Measurements from ENCODE around the gene ART1.
"Not testable (repeated sequence)": the region's sequence is repeated elsewhere in the genome, so short reads cannot be mapped to it uniquely, and the experiment has no call there.

ART1 gene

GRCh38 chr11:3657331-3657730 is 12.4 kb downstream of the ART1 start:
- not testable (repeated sequence) for H3K27me3 ChIP-seq (ENCODE audit: low read depth, low read length); H3K4me3 ChIP-seq (ENCODE audit: low read depth in 1 of 2, low read length in 2 of 2); H3K4me1 ChIP-seq (ENCODE audit: control insufficient read depth in 1 of 2, insufficient read depth in 2 of 2, low read length in 2 of 2); H3K9me3 ChIP-seq (ENCODE audit: control insufficient read depth in 1 of 2, low read length in 2 of 2); H3K36me3 ChIP-seq (ENCODE audit: control insufficient read depth in 1 of 2, insufficient read depth in 2 of 2, low read length in 2 of 2); H3K27ac ChIP-seq (ENCODE audit: low read length)

GRCh38 chr11:3658252-3658651 is 13.3 kb downstream of the ART1 start:
- Histone ChIP-seq H3K27me3 (ENCODE audit: low read depth, low read length) (no peaks in the 10 kb centered on the region), H3K36me3 (ENCODE audit: control insufficient read depth in 1 of 2, insufficient read depth in 2 of 2, low read length in 2 of 2) (no peaks in the 10 kb centered on the region), H3K4me1 (ENCODE audit: control insufficient read depth in 1 of 2, insufficient read depth in 2 of 2, low read length in 2 of 2) (no peaks in the 10 kb centered on the region), H3K4me3 (ENCODE audit: low read depth in 1 of 2, low read length in 2 of 2) (no peak overlapping the region), H3K27ac (ENCODE audit: low read length) (no peak overlapping the region), H3K9me3 (ENCODE audit: control insufficient read depth in 1 of 2, low read length in 2 of 2) (no peaks in the 10 kb centered on the region)

GRCh38 chr11:3659595-3660515 is 14.9 kb downstream of the ART1 start:
- H3K9me3 ChIP-seq (ENCODE audit: control insufficient read depth in 1 of 2, low read length in 2 of 2): no peaks in the 10 kb centered on the region
- peaks cover 0 to 8% of the 10 kb centered on the region in 2 donors for H3K36me3 ChIP-seq (ENCODE audit: control insufficient read depth in 1 of 2, insufficient read depth in 2 of 2, low read length in 2 of 2)
- H3K4me1 ChIP-seq (ENCODE audit: control insufficient read depth in 1 of 2, insufficient read depth in 2 of 2, low read length in 2 of 2): no peaks in the 10 kb centered on the region
- no peak overlapping the region for H3K4me3 ChIP-seq (ENCODE audit: low read depth in 1 of 2, low read length in 2 of 2)
- H3K27me3 ChIP-seq (ENCODE audit: low read depth, low read length): no peaks in the 10 kb centered on the region
- H3K27ac ChIP-seq (ENCODE audit: low read length): no peak overlapping the region

GRCh38 chr11:3660960-3661359 is 16.0 kb downstream of the ART1 start:
- Histone ChIP-seq H3K9me3 (ENCODE audit: control insufficient read depth in 1 of 2, low read length in 2 of 2) (no peaks in the 10 kb centered on the region), H3K36me3 (ENCODE audit: control insufficient read depth in 1 of 2, insufficient read depth in 2 of 2, low read length in 2 of 2) (peaks cover 0 to 19% of the 10 kb centered on the region in 2 donors), H3K4me1 (ENCODE audit: control insufficient read depth in 1 of 2, insufficient read depth in 2 of 2, low read length in 2 of 2) (no peaks in the 10 kb centered on the region), H3K4me3 (ENCODE audit: low read depth in 1 of 2, low read length in 2 of 2) (no peak overlapping the region), H3K27me3 (ENCODE audit: low read depth, low read length) (no peaks in the 10 kb centered on the region), H3K27ac (ENCODE audit: low read length) (no peak overlapping the region)

- H3K9me3 ChIP-seq (ENCODE audit: control insufficient read depth in 1 of 2, low read length in 2 of 2): no peaks in the 10 kb centered on the region
- no peak overlapping the region for H3K4me3 ChIP-seq (ENCODE audit: low read depth in 1 of 2, low read length in 2 of 2)
- peaks cover 0 to 38% of the 10 kb centered on the region in 2 donors for H3K36me3 ChIP-seq (ENCODE audit: control insufficient read depth in 1 of 2, insufficient read depth in 2 of 2, low read length in 2 of 2)
- no peak overlapping the region for H3K27ac ChIP-seq (ENCODE audit: low read length)
- no peaks in the 10 kb centered on the region for H3K4me1 ChIP-seq (ENCODE audit: control insufficient read depth in 1 of 2, insufficient read depth in 2 of 2, low read length in 2 of 2)
- H3K27me3 ChIP-seq (ENCODE audit: low read depth, low read length): no peaks in the 10 kb centered on the region
Observed at GRCh38 chr11:3662856-3663255, 17.9 kb downstream of the ART1 start.

- H3K4me3 ChIP-seq (ENCODE audit: low read depth in 1 of 2, low read length in 2 of 2): no peak overlapping the region
- H3K36me3 ChIP-seq (ENCODE audit: control insufficient read depth in 1 of 2, insufficient read depth in 2 of 2, low read length in 2 of 2): peaks cover 5 to 50% of the 10 kb centered on the region in 2 donors
- no peaks in the 10 kb centered on the region for H3K9me3 ChIP-seq (ENCODE audit: control insufficient read depth in 1 of 2, low read length in 2 of 2)
- H3K27ac ChIP-seq (ENCODE audit: low read length): no peak overlapping the region
- no peaks in the 10 kb centered on the region for H3K27me3 ChIP-seq (ENCODE audit: low read depth, low read length)
- H3K4me1 ChIP-seq (ENCODE audit: control insufficient read depth in 1 of 2, insufficient read depth in 2 of 2, low read length in 2 of 2): no peaks in the 10 kb centered on the region
Observed at GRCh38 chr11:3664032-3664630, 19.2 kb downstream of the ART1 start.

GRCh38 chr11:3665336-3666022 is 20.6 kb downstream of the ART1 start:
- no peak overlapping the region for H3K27ac ChIP-seq (ENCODE audit: low read length)
- H3K36me3 ChIP-seq (ENCODE audit: control insufficient read depth in 1 of 2, insufficient read depth in 2 of 2, low read length in 2 of 2): peaks cover 8 to 62% of the 10 kb centered on the region in 2 donors
- H3K4me3 ChIP-seq (ENCODE audit: low read depth in 1 of 2, low read length in 2 of 2): no peak overlapping the region
- no peaks in the 10 kb centered on the region for H3K4me1 ChIP-seq (ENCODE audit: control insufficient read depth in 1 of 2, insufficient read depth in 2 of 2, low read length in 2 of 2)
- no peaks in the 10 kb centered on the region for H3K9me3 ChIP-seq (ENCODE audit: control insufficient read depth in 1 of 2, low read length in 2 of 2)
- no peaks in the 10 kb centered on the region for H3K27me3 ChIP-seq (ENCODE audit: low read depth, low read length)

- Histone ChIP-seq H3K4me3 (ENCODE audit: low read depth in 1 of 2, low read length in 2 of 2) (no peak overlapping the region), H3K27ac (ENCODE audit: low read length) (no peak overlapping the region), H3K4me1 (ENCODE audit: control insufficient read depth in 1 of 2, insufficient read depth in 2 of 2, low read length in 2 of 2) (no peaks in the 10 kb centered on the region), H3K27me3 (ENCODE audit: low read depth, low read length) (no peaks in the 10 kb centered on the region), H3K9me3 (ENCODE audit: control insufficient read depth in 1 of 2, low read length in 2 of 2) (no peaks in the 10 kb centered on the region), H3K36me3 (ENCODE audit: control insufficient read depth in 1 of 2, insufficient read depth in 2 of 2, low read length in 2 of 2) (peaks cover 11 to 68% of the 10 kb centered on the region in 2 donors)
Observed at GRCh38 chr11:3666023-3666530, 21.1 kb downstream of the ART1 start.

- Histone ChIP-seq H3K9me3 (ENCODE audit: control insufficient read depth in 1 of 2, low read length in 2 of 2) (no peaks in the 10 kb centered on the region), H3K27me3 (ENCODE audit: low read depth, low read length) (no peaks in the 10 kb centered on the region), H3K36me3 (ENCODE audit: control insufficient read depth in 1 of 2, insufficient read depth in 2 of 2, low read length in 2 of 2) (peaks cover 20 to 81% of the 10 kb centered on the region in 2 donors), H3K4me3 (ENCODE audit: low read depth in 1 of 2, low read length in 2 of 2) (no peak overlapping the region), H3K4me1 (ENCODE audit: control insufficient read depth in 1 of 2, insufficient read depth in 2 of 2, low read length in 2 of 2) (no peaks in the 10 kb centered on the region), H3K27ac (ENCODE audit: low read length) (no peak overlapping the region)
Observed at GRCh38 chr11:3667149-3668035, 22.5 kb downstream of the ART1 start.

- no peak overlapping the region for H3K27ac ChIP-seq (ENCODE audit: low read length)
- H3K4me1 ChIP-seq (ENCODE audit: control insufficient read depth in 1 of 2, insufficient read depth in 2 of 2, low read length in 2 of 2): no peaks in the 10 kb centered on the region
- H3K9me3 ChIP-seq (ENCODE audit: control insufficient read depth in 1 of 2, low read length in 2 of 2): no peaks in the 10 kb centered on the region
- H3K4me3 ChIP-seq (ENCODE audit: low read depth in 1 of 2, low read length in 2 of 2): no peak overlapping the region
- H3K27me3 ChIP-seq (ENCODE audit: low read depth, low read length): no peaks in the 10 kb centered on the region
- peaks cover 30 to 95% of the 10 kb centered on the region in 2 donors for H3K36me3 ChIP-seq (ENCODE audit: control insufficient read depth in 1 of 2, insufficient read depth in 2 of 2, low read length in 2 of 2)
Observed at GRCh38 chr11:3669128-3669527, 24.2 kb downstream of the ART1 start.

All from muscle layer of duodenum (tissue), 2 donors.